Mesenchymal stem cell (in vitro differentiated cells and primary cell): Measurements from ENCODE around the gene SLC25A23. TPM values are rescaled to one million over a fixed set of nuclear protein-coding genes. Genes with fewer than 3 reads are reported as not detected.

Source experiments
- DNase-seq: peaks from one replicate; pipeline ENCODE4 v3.0.0-alpha.2; 2013
- H2AFZ ChIP-seq: one replicate; pipeline ENCODE4 v1.6.1; 2013; ENCODE audit warnings: low read depth, mild to moderate bottlenecking, control low read depth, inconsistent platforms, low read length, moderate library complexity
- H2AK5ac ChIP-seq: 2 replicates; pipeline ENCODE4 v1.6.1; 2013; ENCODE audit warnings: low read length, moderate library complexity, mild to moderate bottlenecking, inconsistent platforms; ENCODE audit not compliant: severe bottlenecking
- H2BK120ac ChIP-seq: one replicate; pipeline ENCODE4 v1.6.1; 2013; ENCODE audit warnings: low read depth, mild to moderate bottlenecking, inconsistent platforms, low read length, moderate library complexity
- H2BK12ac ChIP-seq, 2 experiments: one replicate each; pipeline ENCODE4 v1.6.1; 2013; ENCODE audit warnings: inconsistent platforms in 2 of 2, low read length in 2 of 2, mild to moderate bottlenecking in 2 of 2, moderate library complexity in 2 of 2, control low read depth in 1 of 2
- H2BK15ac ChIP-seq: one replicate; pipeline ENCODE4 v1.6.1; 2013; ENCODE audit warnings: mild to moderate bottlenecking, low read depth, inconsistent platforms; ENCODE audit not compliant: poor library complexity, severe bottlenecking
- H2BK5ac ChIP-seq: 2 replicates; pipeline ENCODE4 v1.6.1; 2013; ENCODE audit warnings: low read depth, mild to moderate bottlenecking, low read length, control low read depth, inconsistent platforms; ENCODE audit not compliant: poor library complexity, severe bottlenecking
- H3K14ac ChIP-seq, 2 experiments: one replicate each; pipeline ENCODE4 v1.6.1; 2013; ENCODE audit warnings: inconsistent platforms in 2 of 2, low read length in 2 of 2, control low read depth in 1 of 2, mild to moderate bottlenecking in 1 of 2, moderate library complexity in 1 of 2
- H3K18ac ChIP-seq, 2 experiments: one replicate each; pipeline ENCODE4 v1.6.1; 2013; ENCODE audit warnings: inconsistent platforms in 2 of 2, low read length in 2 of 2, control low read depth in 1 of 2, low read depth in 1 of 2, mild to moderate bottlenecking in 1 of 2
- H3K23ac ChIP-seq, 2 experiments: one replicate each; pipeline ENCODE4 v1.6.1; 2013; ENCODE audit warnings: inconsistent platforms in 2 of 2, low read length in 2 of 2, mild to moderate bottlenecking in 2 of 2, moderate library complexity in 2 of 2, control low read depth in 1 of 2
- H3K27ac ChIP-seq: 2 replicates; pipeline ENCODE4 v1.5.1; 2013; ENCODE audit warnings: mild to moderate bottlenecking, moderate library complexity, low read length, control low read depth, inconsistent platforms; ENCODE audit not compliant: poor library complexity, severe bottlenecking
- H3K27me3 ChIP-seq, 2 experiments: 2 replicates each; pipeline versions ENCODE4 v1.6.1 to v1.7.0; 2013; ENCODE audit warnings: low read length in 2 of 2, mild to moderate bottlenecking in 2 of 2, moderate library complexity in 2 of 2, control low read depth in 1 of 2, inconsistent platforms in 1 of 2; ENCODE audit not compliant: control insufficient read depth in 1 of 2, insufficient read depth in 1 of 2
- H3K36me3 ChIP-seq, 2 experiments: 2 replicates each; pipeline versions ENCODE4 v1.6.1 to v1.7.0; 2013; ENCODE audit warnings: low read length in 2 of 2, control low read depth in 1 of 2, inconsistent platforms in 1 of 2, low read depth in 1 of 2, mild to moderate bottlenecking in 1 of 2; ENCODE audit not compliant: insufficient read depth in 2 of 2, control insufficient read depth in 1 of 2
- H3K4ac ChIP-seq, 2 experiments: one replicate each; pipeline ENCODE4 v1.6.1; 2013; ENCODE audit warnings: inconsistent platforms in 2 of 2, low read length in 2 of 2, mild to moderate bottlenecking in 2 of 2, moderate library complexity in 2 of 2, control low read depth in 1 of 2, low read depth in 1 of 2
- H3K4me1 ChIP-seq: 2 replicates; pipeline ENCODE4 v1.6.1; 2013; ENCODE audit warnings: low read depth, low read length, control low read depth; ENCODE audit not compliant: control insufficient read depth, insufficient read depth
- H3K4me2 ChIP-seq: 2 replicates; pipeline ENCODE4 v1.6.1; 2013; ENCODE audit warnings: low read length, mild to moderate bottlenecking, inconsistent platforms; ENCODE audit not compliant: poor library complexity, severe bottlenecking
- H3K4me3 ChIP-seq, 2 experiments: 2 replicates each; pipeline versions ENCODE4 v1.5.1 to v1.7.0; 2013; ENCODE audit warnings: low read length in 2 of 2, mild to moderate bottlenecking in 2 of 2, control low read depth in 1 of 2, low read depth in 1 of 2; ENCODE audit not compliant: insufficient read depth in 1 of 2
- H3K79me1 ChIP-seq: replicated peaks from 2 replicates; pipeline ENCODE4 v1.6.1; 2013; ENCODE audit warnings: mild to moderate bottlenecking, control low read depth, low read length, inconsistent platforms; ENCODE audit not compliant: poor library complexity, severe bottlenecking
- H3K9ac ChIP-seq: 2 replicates; pipeline ENCODE4 v1.7.0; 2013; ENCODE audit warnings: mild to moderate bottlenecking, low read length, moderate library complexity
- H3K9me3 ChIP-seq: 2 replicates; pipeline ENCODE4 v1.7.0; 2013; ENCODE audit warnings: mild to moderate bottlenecking, low read length; ENCODE audit not compliant: control insufficient read depth
- H4K8ac ChIP-seq: one replicate; pipeline ENCODE4 v1.6.1; 2013; ENCODE audit warnings: inconsistent platforms, mild to moderate bottlenecking, low read length, moderate library complexity
- H4K91ac ChIP-seq: one replicate; pipeline ENCODE4 v1.6.1; 2013; ENCODE audit warnings: mild to moderate bottlenecking, low read length, inconsistent platforms
- WGBS: methylation state at CpG from one replicate; pipeline ENCODE4 v1.1.7; 2013; ENCODE audit warnings: mixed read lengths; 5-methylcytosine and 5-hydroxymethylcytosine counted together
- small RNA-seq: library from polyadenylated mRNA; stranded (forward); fragments of <200 nt; extraction: miRNeasy Mini kit (QIAGEN cat#:217004); gene quantifications from one replicate; pipeline ENCODE3, GENCODE V24; 2013; ENCODE audit warnings: low read depth

SLC25A23 gene

GRCh38 chr19:6392221-6393073 is 67.1 kb downstream of the SLC25A23 start:
- Histone ChIP-seq H3K36me3 (peaks cover 34% of the 10 kb centered on the region in 2 experiments), H3K9me3 (no peaks in the 10 kb centered on the region), H3K18ac (peak overlapping the region; percentile 84 to 96), H4K8ac (peak overlapping the region; percentile 70), H3K4me3 (peak overlapping the region; percentile 93 to 96), H3K14ac (peak overlapping the region; percentile 43 to 92), H3K23ac (peak overlapping the region in 1 of 2 experiments; percentile 94), H2BK12ac (peak overlapping the region; percentile 38 to 60), H2BK5ac (no peak overlapping the region), H3K4ac (peak overlapping the region; percentile 57 to 97), H3K9ac (peak overlapping the region; percentile 96), H3K4me2 (peak overlapping the region; percentile 91), H3K27me3 (no peaks in the 10 kb centered on the region), H4K91ac (peak overlapping the region; percentile 90), H3K27ac (peak overlapping the region; percentile 96), H3K79me1 (peaks cover 30% of the 10 kb centered on the region), H3K4me1 (peaks cover 12% of the 10 kb centered on the region), H2BK15ac (no peak overlapping the region), H2AK5ac (peak overlapping the region; percentile 44), H2AFZ (peak overlapping the region; percentile 90), H2BK120ac (peak overlapping the region; percentile 87)
- peak; percentile 11 for DNase-seq
- WGBS, result 5% methylated on average over 27 of the region's 30 CpGs

Small RNA genes lying within 50 kb of the gene (small RNA-seq; reads per million reads assigned to genes)
- not detected for gene AC010503.2
- gene MIR6790, result not detected
